Endodermal cell (in vitro differentiated cells): Measurements from ENCODE around the gene GGN. TPM values are rescaled to one million over a fixed set of nuclear protein-coding genes. Genes with fewer than 3 reads are reported as not detected.

Experiments
- DNase-seq: peaks from one replicate; pipeline ENCODE4 v3.0.0-alpha.2; 2017
- H3K27ac ChIP-seq: 2 replicates; pipeline ENCODE4 v1.5.1; 2013; ENCODE audit warnings: mild to moderate bottlenecking, low read depth, low read length, moderate library complexity
- H3K27me3 ChIP-seq: 2 replicates; pipeline ENCODE4 v1.6.1; 2013; ENCODE audit warnings: mild to moderate bottlenecking, low read length, moderate library complexity; ENCODE audit not compliant: insufficient read depth, control insufficient read depth, poor library complexity, severe bottlenecking
- H3K36me3 ChIP-seq: 2 replicates; pipeline ENCODE4 v1.7.0; 2013; ENCODE audit warnings: mild to moderate bottlenecking, low read length, moderate library complexity; ENCODE audit not compliant: control insufficient read depth, insufficient read depth
- H3K4me1 ChIP-seq: one replicate; pipeline ENCODE4 v1.7.0; 2013; ENCODE audit warnings: low read length; ENCODE audit not compliant: control insufficient read depth, insufficient read depth
- H3K4me3 ChIP-seq: 2 replicates; pipeline ENCODE4 v1.5.1; 2013; ENCODE audit warnings: mild to moderate bottlenecking, low read length, moderate library complexity
- H3K9ac ChIP-seq: 2 replicates; pipeline ENCODE4 v1.6.1; 2013; ENCODE audit warnings: mild to moderate bottlenecking, low read length, moderate library complexity; ENCODE audit not compliant: poor library complexity, severe bottlenecking; ENCODE audit errors: extremely low read depth
- H3K9me3 ChIP-seq: 2 replicates; pipeline ENCODE4 v1.6.1; 2013; ENCODE audit warnings: mild to moderate bottlenecking, low read length, moderate library complexity; ENCODE audit not compliant: control insufficient read depth
- H3K27ac Mint-ChIP-seq: 2 replicates; pipeline ENCODE4 v1.8.0; 2020; ENCODE audit warnings: mixed read lengths
- H3K27me3 Mint-ChIP-seq: 2 replicates; pipeline ENCODE4 v1.8.0; 2021; ENCODE audit warnings: mild to moderate bottlenecking, mixed read lengths; ENCODE audit not compliant: insufficient read depth
- H3K36me3 Mint-ChIP-seq: 2 replicates; pipeline ENCODE4 v1.8.0; 2020; ENCODE audit warnings: low read depth, mixed read lengths
- H3K4me1 Mint-ChIP-seq: 2 replicates; pipeline ENCODE4 v1.8.0; 2020; ENCODE audit warnings: mixed read lengths
- H3K4me3 Mint-ChIP-seq: 2 replicates; pipeline ENCODE4 v1.8.0; 2020; ENCODE audit warnings: mild to moderate bottlenecking, moderate library complexity, mixed read lengths
- H3K9me3 Mint-ChIP-seq: 2 replicates; pipeline ENCODE4 v1.8.0; 2020; ENCODE audit warnings: mild to moderate bottlenecking, mixed read lengths
- WGBS, 2 experiments: methylation state at CpG; one replicate each; pipeline versions ENCODE4 v1.1.5 to v1.1.7; 2013; ENCODE audit warnings: missing lambda C conversion rate in 2 of 2, mixed read lengths in 1 of 2; ENCODE audit not compliant: insufficient coverage in 1 of 2, insufficient read length in 1 of 2; 5-methylcytosine and 5-hydroxymethylcytosine counted together
- total RNA-seq, 2 donors: library from RNA; stranded (reverse); fragmentation: NEBNext Ultra II Directional in 1 of 2; extraction: Animal tissue kit (Norgen Biotek cat#: 25700) in 1 of 2; gene quantifications; 2 replicates in 1 of 2; 3 replicates in 1 of 2; pipeline ENCODE4 v1.2.1, GENCODE V29; 2021
- TF ChIP-seq, protein P1 (sequence below): fragments of 200-600 bp; sonication (generic); conservative IDR thresholded peaks from 2 replicates; pipeline ENCODE4 v1.5.0; 2021; ENCODE audit warnings: antibody characterized with exemption, mild to moderate bottlenecking

The GGN gene
- total RNA-seq, 2 donors from 2014 or later, result 0.99 to 2.1 TPM

DNA sequence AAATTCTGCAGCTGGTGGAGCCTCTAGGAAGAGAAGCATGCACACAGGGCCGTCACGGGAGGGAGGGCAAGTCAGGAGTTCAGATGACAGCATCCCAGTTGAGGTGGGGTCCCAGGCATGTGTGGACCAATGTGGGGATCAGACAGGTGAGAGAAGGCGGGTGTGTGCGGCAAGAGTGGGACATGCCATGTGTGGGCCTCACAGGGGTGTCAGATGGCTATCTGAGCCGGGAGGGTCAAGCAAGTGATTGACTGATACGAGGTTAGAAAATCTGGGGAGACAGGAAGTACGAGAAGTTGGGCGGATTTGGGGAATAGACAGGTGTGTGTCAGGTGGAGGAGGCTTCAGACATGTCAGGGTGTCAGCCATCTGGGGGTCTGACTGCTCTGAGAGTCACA lies 29.3 kb upstream of the GGN start:
- TF ChIP-seq, protein P1, sequence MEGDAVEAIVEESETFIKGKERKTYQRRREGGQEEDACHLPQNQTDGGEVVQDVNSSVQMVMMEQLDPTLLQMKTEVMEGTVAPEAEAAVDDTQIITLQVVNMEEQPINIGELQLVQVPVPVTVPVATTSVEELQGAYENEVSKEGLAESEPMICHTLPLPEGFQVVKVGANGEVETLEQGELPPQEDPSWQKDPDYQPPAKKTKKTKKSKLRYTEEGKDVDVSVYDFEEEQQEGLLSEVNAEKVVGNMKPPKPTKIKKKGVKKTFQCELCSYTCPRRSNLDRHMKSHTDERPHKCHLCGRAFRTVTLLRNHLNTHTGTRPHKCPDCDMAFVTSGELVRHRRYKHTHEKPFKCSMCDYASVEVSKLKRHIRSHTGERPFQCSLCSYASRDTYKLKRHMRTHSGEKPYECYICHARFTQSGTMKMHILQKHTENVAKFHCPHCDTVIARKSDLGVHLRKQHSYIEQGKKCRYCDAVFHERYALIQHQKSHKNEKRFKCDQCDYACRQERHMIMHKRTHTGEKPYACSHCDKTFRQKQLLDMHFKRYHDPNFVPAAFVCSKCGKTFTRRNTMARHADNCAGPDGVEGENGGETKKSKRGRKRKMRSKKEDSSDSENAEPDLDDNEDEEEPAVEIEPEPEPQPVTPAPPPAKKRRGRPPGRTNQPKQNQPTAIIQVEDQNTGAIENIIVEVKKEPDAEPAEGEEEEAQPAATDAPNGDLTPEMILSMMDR, result no peak
- H3K4me1 Mint-ChIP-seq, result peaks cover 9% of the 10 kb centered on the region
- no peaks in the 10 kb centered on the region for H3K9me3 Mint-ChIP-seq
- H3K9me3 ChIP-seq, result no peaks in the 10 kb centered on the region
- no peaks in the 10 kb centered on the region for H3K36me3 Mint-ChIP-seq
- no peak overlapping the region for H3K9ac ChIP-seq
- H3K27ac ChIP-seq, result no peak overlapping the region
- H3K27me3 Mint-ChIP-seq, result peaks cover 50% of the 10 kb centered on the region
- no peak overlapping the region for H3K4me3 ChIP-seq
- no peak overlapping the region for H3K27ac Mint-ChIP-seq
- peak overlapping the region; percentile 74 for H3K4me3 Mint-ChIP-seq
- H3K36me3 ChIP-seq, result no peaks in the 10 kb centered on the region
- H3K4me1 ChIP-seq, result no peaks in the 10 kb centered on the region
- WGBS, 2 experiments, result 93% methylated on average over 8 of the region's 8 CpGs
- peaks cover 52% of the 10 kb centered on the region for H3K27me3 ChIP-seq
- DNase-seq, result no peak

DNA sequence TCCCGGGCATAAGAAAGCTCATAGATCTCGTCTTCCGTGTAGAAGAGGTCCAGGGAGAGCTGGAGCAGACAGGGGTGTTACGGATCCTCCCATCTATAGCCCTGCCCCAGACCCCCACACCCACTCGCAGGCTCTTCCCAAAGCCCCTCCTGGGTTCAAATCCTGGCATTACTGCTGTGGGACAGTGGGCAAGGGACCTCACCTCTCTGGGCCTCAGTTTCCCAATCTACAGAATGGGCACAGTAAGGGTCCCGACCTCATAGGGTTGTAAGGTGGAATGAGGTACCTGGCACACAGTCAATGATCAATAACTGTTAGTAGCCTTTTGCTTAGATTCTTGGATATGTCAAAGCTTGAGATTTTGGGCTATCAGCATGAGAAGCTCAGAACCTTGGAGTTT lies 25.6 kb upstream of the GGN start:
- WGBS, 2 experiments, result 95 to 98% methylated on average over 5 to 6 of the region's 6 CpGs
- no peak overlapping the region for H3K4me3 ChIP-seq
- no peak overlapping the region for H3K9ac ChIP-seq
- Mint-ChIP-seq H3K4me1 (peaks cover 7% of the 10 kb centered on the region), H3K4me3 (no peak overlapping the region), H3K27me3 (peaks cover 40% of the 10 kb centered on the region), H3K9me3 (no peaks in the 10 kb centered on the region), H3K27ac (no peak overlapping the region), H3K36me3 (no peaks in the 10 kb centered on the region)
- no peaks in the 10 kb centered on the region for H3K36me3 ChIP-seq
- H3K4me1 ChIP-seq, result no peaks in the 10 kb centered on the region
- no peak overlapping the region for H3K27ac ChIP-seq
- no peak for DNase-seq
- H3K9me3 ChIP-seq, result no peaks in the 10 kb centered on the region
- peaks cover 39% of the 10 kb centered on the region for H3K27me3 ChIP-seq
- TF ChIP-seq, protein P1, result no peak

DNA sequence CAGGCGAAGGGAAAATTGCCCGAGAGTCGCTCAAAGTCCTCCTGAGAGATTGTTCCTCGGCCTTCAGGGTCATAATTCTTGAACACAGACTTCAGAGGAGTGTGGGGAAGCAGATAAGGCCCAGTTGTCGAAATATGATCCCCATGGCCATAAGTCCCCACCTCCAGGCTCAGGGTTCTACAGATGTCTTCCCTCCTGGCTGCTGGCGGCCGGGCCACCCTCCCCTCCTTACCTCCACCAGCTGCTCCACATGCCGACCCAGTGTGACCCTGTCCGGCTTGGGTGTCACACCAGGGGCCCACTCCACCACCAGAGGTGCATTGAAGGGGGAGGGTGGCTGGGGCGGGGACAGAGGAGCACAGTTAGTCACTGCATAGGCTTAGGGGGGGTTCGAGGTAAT lies 25.1 kb upstream of the GGN start:
- TF ChIP-seq, protein P1, result no peak
- Mint-ChIP-seq H3K27me3 (peaks cover 37% of the 10 kb centered on the region), H3K27ac (no peak overlapping the region), H3K36me3 (peaks cover under 1% of the 10 kb centered on the region), H3K4me3 (no peak overlapping the region), H3K4me1 (peaks cover 5% of the 10 kb centered on the region), H3K9me3 (no peaks in the 10 kb centered on the region)
- WGBS, 2 experiments, result 77 to 90% methylated on average over 3 to 11 of the region's 11 CpGs
- Histone ChIP-seq H3K9ac (no peak overlapping the region), H3K36me3 (no peaks in the 10 kb centered on the region), H3K27ac (no peak overlapping the region), H3K27me3 (peaks cover 35% of the 10 kb centered on the region), H3K4me1 (no peaks in the 10 kb centered on the region), H3K9me3 (no peaks in the 10 kb centered on the region), H3K4me3 (no peak overlapping the region)
- DNase-seq, result no peak
